GM19463 (cell line): Measurements from ENCODE around the gene OR10H1.
"Not testable (repeated sequence)": the region's sequence is repeated elsewhere in the genome, so short reads cannot be mapped to it uniquely, and the experiment has no call there.

Experiments
- ATAC-seq: cut with Tn5 transposase; IDR thresholded peaks from one replicate; pipeline ENCODE4 v1.9.1; 2021; ENCODE audit warnings: mild to moderate bottlenecking, moderate library complexity; ENCODE audit not compliant: unreplicated experiment

OR10H1 gene

DNA sequence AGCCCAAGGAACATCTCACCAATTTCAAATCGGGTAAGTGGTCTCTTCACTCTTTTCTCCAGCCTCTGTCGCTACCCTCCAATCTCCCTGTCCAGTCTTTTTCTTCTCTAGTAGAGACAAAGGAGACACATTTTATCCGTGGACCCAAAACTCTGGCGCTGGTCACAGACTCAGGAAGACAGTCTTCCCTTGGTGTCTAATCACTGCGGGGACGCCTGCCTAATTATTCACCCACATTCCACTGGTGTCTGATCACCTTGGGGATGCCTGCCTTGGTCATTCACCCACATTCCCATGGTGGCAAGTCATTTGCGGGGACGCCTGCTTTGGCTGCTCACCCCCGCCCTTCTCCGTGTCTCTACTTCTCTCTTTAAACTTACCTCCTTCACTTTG lies 13.8 kb upstream of the OR10H1 start:
- ATAC-seq = no peak

GRCh38 chr19:15828611-15829305 lies 13.3 kb upstream of the OR10H1 start:
- ATAC-seq = not testable (repeated sequence)

- no peak for ATAC-seq
These were observed 12.7 kb upstream of the OR10H1 start for GRCh38 chr19:15828121-15828610.

GRCh38 chr19:15825753-15826152 lies 10.3 kb upstream of the OR10H1 start:
- no peak for ATAC-seq

DNA sequence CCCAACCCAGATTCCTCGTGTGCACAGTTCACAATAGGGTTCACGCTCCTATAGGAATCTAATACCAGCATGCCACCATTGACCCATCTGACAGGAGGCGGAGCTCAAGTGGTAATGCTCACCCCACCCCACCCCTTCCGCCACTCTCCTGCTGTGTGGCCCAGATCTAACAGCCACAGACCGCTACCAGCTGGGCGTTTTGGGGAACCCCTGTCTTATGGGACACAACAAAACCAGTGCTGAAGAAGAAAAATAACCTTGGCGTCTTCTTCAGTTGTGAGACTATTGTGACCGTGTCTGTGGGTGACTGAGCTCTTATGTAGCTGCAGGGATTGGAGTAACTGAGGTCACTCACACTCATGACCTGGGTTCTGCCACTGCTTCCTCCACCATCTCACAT lies 5.2 kb upstream of the OR10H1 start:
- no peak for ATAC-seq

DNA sequence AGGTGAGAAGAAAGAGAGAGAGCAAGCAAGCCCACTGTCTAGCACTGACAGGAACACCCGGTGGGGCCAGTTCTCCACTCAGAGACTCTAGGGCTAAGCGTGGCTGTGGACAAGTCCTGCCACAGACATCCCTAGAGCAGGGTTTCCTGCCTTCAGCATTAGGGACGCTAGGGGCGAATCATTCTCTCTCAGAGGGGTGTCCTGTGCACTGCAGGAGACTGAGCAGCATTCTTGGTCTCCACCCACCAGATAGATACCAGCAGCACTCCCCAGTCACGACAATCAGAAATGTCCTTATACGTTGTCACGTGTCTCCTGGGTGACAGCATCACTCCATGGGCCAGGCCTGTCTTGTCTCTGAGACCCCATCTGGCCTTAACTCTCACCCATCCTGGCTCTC lies 1.5 kb downstream of the OR10H1 start:
- ATAC-seq = no peak

DNA sequence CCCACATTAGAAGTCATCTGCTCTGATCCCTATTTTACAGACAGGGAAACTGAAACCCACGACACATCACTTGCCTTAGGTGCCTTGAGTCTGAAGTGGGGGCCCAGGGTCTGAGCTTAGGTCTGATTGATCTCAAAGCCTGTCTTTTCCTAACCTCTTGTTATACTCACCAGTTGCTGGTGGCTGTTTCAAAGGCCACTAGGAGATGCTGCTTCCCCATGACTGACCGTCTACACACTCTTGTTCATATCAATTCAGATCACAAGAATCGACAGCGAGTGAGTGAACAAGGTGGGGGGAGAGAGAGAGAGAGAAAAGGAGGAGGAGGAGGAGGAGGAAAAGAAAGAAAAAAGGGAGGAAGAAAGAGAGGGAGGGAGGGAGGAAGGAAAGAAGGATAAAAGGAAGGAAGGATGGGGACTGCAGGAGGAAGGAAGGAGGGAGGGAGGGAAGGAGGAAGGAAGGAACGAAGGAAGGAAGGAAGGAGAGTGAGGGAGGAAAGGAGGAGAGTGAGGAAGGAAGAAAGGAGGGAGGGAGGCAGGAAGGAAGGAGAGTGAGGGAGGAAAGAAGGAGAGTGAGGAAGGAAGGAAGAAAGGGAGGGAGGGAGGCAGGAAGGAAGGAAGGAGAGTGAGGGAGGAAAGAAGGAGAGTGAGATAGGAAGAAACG lies 3.3 kb downstream of the OR10H1 start:
- ATAC-seq = no peak

DNA sequence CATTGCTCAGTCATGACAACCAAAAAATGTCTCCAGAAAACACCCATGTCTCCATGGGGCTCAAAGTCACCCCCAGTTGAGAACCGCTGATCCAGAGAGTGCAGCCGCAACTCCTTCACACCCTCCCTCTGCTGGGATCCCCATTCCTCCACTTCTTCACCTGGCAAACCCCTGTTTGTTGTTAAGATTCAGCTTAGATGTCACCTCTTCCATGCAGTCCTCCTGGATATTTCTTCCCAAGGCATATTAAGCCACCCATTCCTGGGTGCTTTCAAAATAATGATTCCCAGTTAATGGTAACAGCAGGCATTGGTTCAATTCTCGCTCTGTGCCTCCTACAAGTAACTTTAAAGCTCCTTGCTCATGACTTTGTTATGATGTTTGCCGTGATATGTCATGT lies 4.0 kb downstream of the OR10H1 start:
- no peak for ATAC-seq

GRCh38 chr19:15810335-15810734 lies 5.1 kb downstream of the OR10H1 start:
- no peak for ATAC-seq

DNA sequence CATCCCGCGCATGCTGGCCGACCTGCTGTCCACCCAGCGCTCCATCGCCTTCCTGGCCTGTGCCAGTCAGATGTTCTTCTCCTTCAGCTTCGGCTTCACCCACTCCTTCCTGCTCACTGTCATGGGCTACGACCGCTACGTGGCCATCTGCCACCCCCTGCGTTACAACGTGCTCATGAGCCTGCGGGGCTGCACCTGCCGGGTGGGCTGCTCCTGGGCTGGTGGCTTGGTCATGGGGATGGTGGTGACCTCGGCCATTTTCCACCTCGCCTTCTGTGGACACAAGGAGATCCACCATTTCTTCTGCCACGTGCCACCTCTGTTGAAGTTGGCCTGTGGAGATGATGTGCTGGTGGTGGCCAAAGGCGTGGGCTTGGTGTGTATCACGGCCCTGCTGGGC lies 21.2 kb downstream of the OR10H1 start:
- ATAC-seq = not testable (repeated sequence)

GRCh38 chr19:15790096-15790495 lies 25.4 kb downstream of the OR10H1 start:
- ATAC-seq = no peak

- no peak for ATAC-seq
These were observed 26.7 kb downstream of the OR10H1 start for GRCh38 chr19:15788594-15789270.

DNA sequence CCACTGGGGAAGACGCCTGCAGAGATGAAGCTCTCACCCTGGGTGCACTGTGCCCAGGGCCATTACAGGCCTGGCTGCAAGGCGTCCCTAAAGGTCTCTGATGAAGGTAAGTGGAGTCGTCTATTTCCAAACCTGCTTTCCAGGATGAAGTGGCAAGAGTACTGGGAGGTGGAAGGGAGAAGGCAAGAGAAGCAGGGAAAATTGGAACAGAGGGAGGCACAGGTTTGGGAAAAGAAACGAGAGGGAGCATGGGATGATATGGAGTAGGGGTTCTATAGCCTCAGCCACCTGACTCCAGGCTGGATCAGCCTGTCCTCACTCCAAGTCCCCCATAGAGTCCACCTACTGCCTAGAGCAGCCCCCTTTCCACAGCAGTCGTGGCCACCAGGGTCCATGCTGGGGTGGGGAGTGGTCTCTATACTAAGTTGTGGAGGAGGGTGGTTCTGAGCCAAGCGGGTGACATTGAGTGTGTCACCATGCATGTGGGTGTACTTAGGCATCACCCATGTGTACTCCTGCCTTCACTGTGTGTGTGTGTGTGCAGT lies 27.8 kb downstream of the OR10H1 start, which contains the start of gene OR10H5:
Gene OR10H5, plus strand, starts transcription at position 51 of the 545 bp plus-strand sequence. CDS start 6,388 bp downstream, outside the sequence.
- ATAC-seq = no peak

- not testable (repeated sequence) for ATAC-seq
These were observed 32.6 kb downstream of the OR10H1 start for GRCh38 chr19:15782896-15783295.

GRCh38 chr19:15782211-15782610 lies 33.3 kb downstream of the OR10H1 start:
- no peak for ATAC-seq

DNA sequence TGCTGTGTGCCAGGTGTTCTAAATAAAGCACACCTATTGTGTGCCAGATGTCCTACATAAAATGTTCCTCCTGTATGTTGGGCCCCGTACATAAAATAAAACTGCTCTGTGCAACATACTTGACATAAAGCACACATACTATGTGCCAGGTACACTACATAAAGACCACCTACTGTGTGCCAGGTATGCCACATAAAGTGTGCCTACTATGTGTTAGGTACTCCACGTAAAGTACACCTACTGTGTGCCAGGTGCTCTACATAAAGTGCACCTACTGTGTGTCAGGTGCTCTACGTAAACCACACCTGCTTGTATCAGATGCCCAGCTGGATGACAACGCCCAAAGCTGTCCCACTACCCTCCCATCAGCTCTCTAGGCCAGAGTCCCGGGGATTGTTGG lies 33.8 kb downstream of the OR10H1 start:
- no peak for ATAC-seq

DNA sequence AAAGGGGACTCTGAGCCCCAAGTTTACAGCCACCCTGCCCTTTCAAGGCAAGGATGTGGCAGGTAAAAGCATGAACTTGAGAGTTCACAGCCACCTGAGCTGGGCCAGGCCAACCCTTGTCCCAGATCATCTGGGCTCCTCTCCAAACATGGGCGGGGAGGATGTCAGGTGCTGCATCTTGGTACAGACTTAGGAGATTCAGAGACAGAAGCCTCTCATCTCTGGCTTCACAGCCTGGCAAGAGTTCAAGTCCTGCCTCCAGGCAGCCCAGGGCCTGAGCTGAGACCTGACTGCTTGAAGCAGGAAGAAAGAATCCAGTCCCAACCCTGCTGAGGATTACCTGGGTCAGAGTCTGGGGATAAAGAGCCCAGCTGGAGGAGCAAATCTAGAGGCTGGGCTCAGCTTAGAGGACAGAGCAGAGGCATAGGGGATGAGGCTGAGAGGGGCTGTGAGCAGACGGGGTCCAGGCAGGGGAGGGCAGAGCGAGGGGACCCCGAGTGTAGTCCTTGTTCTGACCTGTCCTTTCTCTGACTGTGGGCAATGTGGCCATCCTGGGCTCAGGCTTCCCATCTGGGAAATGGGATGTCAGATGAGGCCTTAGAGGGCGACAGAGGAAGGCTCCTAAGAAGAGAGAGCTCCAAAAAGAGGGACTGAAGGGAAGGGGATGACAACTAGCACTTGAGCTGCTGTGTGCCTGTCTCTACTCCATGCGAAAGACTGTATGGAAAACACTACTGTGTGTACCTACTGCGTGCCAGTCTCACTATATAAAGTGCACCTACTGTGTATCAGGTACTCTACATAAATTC lies 34.6 kb downstream of the OR10H1 start:
- no peak for ATAC-seq

DNA sequence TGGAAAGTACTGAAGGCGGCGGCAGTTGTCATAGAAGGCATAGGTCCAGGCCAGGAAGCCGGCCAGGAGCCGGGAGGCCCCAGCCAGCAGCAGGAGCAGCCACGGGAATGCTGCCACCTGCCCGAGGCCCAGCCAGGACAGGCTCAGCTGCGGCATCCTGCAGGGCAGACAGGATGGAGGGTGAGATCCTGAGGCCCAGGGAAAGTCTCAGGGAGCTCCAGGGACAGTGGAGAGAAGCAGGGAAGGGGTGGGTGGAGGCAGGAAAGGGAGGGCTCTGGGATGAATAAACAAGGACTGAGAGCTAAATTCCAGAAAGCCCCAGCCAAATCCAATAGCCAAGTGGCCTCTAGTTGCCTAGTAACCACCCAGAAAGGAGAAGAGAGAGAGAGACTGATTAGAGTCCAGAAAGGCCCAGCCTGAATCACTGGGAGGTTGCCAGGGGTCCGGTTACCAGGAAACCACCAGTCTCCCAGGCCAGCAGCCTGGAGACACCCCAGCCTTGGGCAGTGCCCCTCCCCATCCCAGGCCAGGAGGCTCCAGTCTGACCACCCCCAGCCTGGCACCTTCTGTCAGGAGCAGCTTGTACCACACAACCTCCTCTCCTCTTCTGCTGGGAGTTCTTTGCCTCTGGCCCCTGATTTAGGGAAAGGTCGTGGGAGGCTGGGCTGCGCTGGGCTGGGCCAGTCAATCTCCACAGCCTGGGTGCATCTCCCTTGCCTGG lies 35.5 kb downstream of the OR10H1 start:
- no peak for ATAC-seq

- ATAC-seq = no peak
These were observed 38.2 kb downstream of the OR10H1 start for GRCh38 chr19:15776991-15777970.
